ENCODE data around the gene MAN1C1.

- TF ChIP-seq ZNF274 (IDR thresholded peaks at IDR 0.05; ENCODE audit: low read depth, low read length) (no peak), SUZ12 (IDR thresholded peaks at IDR 0.05; ENCODE audit: extremely low read depth, insufficient read depth, insufficient read length) (no peak), YY1 (IDR thresholded peaks at IDR 0.05; ENCODE audit: insufficient read depth, insufficient read length) (no peak)
These were observed 183.5 kb downstream of the MAN1C1 start, which contains the start of gene SELENON for GRCh38 chr1:25799935-25800702.

All from NT2/D1 (cell line).